IPS-20b (cell line): Measurements from ENCODE around the gene ZNF597.

Experiments used
- H3K27ac ChIP-seq: one replicate; pipeline ENCODE4 v1.5.1; 2013; ENCODE audit warnings: low read length
- H3K27me3 ChIP-seq: 2 replicates; pipeline ENCODE4 v1.6.1; 2013; ENCODE audit warnings: mild to moderate bottlenecking, low read length, inconsistent platforms; ENCODE audit not compliant: insufficient read depth
- H3K36me3 ChIP-seq: 2 replicates; pipeline ENCODE4 v1.6.1; 2013; ENCODE audit warnings: low read depth, mild to moderate bottlenecking, inconsistent platforms, low read length, moderate library complexity; ENCODE audit not compliant: insufficient read depth
- H3K4me1 ChIP-seq: 2 replicates; pipeline ENCODE4 v1.6.1; 2013; ENCODE audit warnings: mild to moderate bottlenecking, control low read depth, inconsistent platforms, low read length, moderate library complexity; ENCODE audit not compliant: insufficient read depth
- H3K4me3 ChIP-seq: 2 replicates; pipeline ENCODE4 v1.5.1; 2013; ENCODE audit warnings: mild to moderate bottlenecking, low read length, inconsistent platforms
- H3K9ac ChIP-seq: 2 replicates; pipeline ENCODE4 v1.6.1; 2013; ENCODE audit warnings: low read depth, mild to moderate bottlenecking, inconsistent platforms, low read length, moderate library complexity
- H3K9me3 ChIP-seq: 2 replicates; pipeline ENCODE4 v1.6.1; 2013; ENCODE audit warnings: mild to moderate bottlenecking, low read depth, low read length, inconsistent platforms; ENCODE audit not compliant: insufficient read depth

ZNF597 gene

GRCh38 chr16:3472878-3473595 lies 29.7 kb upstream of the ZNF597 start:
- no peak overlapping the region for H3K4me3 ChIP-seq
- H3K9ac ChIP-seq = no peak overlapping the region
- no peaks in the 10 kb centered on the region for H3K9me3 ChIP-seq
- H3K27me3 ChIP-seq = no peaks in the 10 kb centered on the region
- H3K4me1 ChIP-seq = no peaks in the 10 kb centered on the region
- H3K27ac ChIP-seq = no peak overlapping the region
- no peaks in the 10 kb centered on the region for H3K36me3 ChIP-seq

GRCh38 chr16:3471518-3472176 lies 28.3 kb upstream of the ZNF597 start:
- H3K4me3 ChIP-seq = no peak overlapping the region
- no peak overlapping the region for H3K9ac ChIP-seq
- no peak overlapping the region for H3K27ac ChIP-seq
- no peaks in the 10 kb centered on the region for H3K36me3 ChIP-seq
- no peaks in the 10 kb centered on the region for H3K9me3 ChIP-seq
- no peaks in the 10 kb centered on the region for H3K4me1 ChIP-seq
- no peaks in the 10 kb centered on the region for H3K27me3 ChIP-seq

GRCh38 chr16:3470723-3471122 lies 27.4 kb upstream of the ZNF597 start:
- H3K36me3 ChIP-seq = no peaks in the 10 kb centered on the region
- no peaks in the 10 kb centered on the region for H3K27me3 ChIP-seq
- no peaks in the 10 kb centered on the region for H3K9me3 ChIP-seq
- H3K4me1 ChIP-seq = no peaks in the 10 kb centered on the region
- H3K9ac ChIP-seq = no peak overlapping the region
- no peak overlapping the region for H3K27ac ChIP-seq
- no peak overlapping the region for H3K4me3 ChIP-seq

GRCh38 chr16:3469736-3470135 lies 26.4 kb upstream of the ZNF597 start:
- H3K4me3 ChIP-seq = no peak overlapping the region

GRCh38 chr16:3468501-3468900 lies 25.2 kb upstream of the ZNF597 start:
- H3K36me3 ChIP-seq = no peaks in the 10 kb centered on the region
- no peaks in the 10 kb centered on the region for H3K9me3 ChIP-seq
- no peak overlapping the region for H3K27ac ChIP-seq
- H3K4me1 ChIP-seq = peaks cover 6% of the 10 kb centered on the region; the same call in 1 of the 2 replicates
- H3K4me3 ChIP-seq = peak overlapping the region; percentile 36
- H3K27me3 ChIP-seq = no peaks in the 10 kb centered on the region
- no peak overlapping the region for H3K9ac ChIP-seq

More at GRCh38 chr16:3469736-3470135, 26.4 kb upstream of the ZNF597 start:
- no peak overlapping the region for H3K27ac ChIP-seq
- no peak overlapping the region for H3K9ac ChIP-seq
- no peaks in the 10 kb centered on the region for H3K36me3 ChIP-seq
- H3K9me3 ChIP-seq = no peaks in the 10 kb centered on the region
- peaks cover under 1% of the 10 kb centered on the region; the same call in 1 of the 2 replicates for H3K4me1 ChIP-seq
- H3K27me3 ChIP-seq = no peaks in the 10 kb centered on the region

GRCh38 chr16:3467921-3468320 lies 24.6 kb upstream of the ZNF597 start:
- no peaks in the 10 kb centered on the region for H3K9me3 ChIP-seq
- no peak overlapping the region for H3K9ac ChIP-seq
- no peaks in the 10 kb centered on the region for H3K36me3 ChIP-seq
- no peak overlapping the region for H3K27ac ChIP-seq
- H3K4me1 ChIP-seq = peaks cover 6% of the 10 kb centered on the region; the same call in 1 of the 2 replicates
- H3K4me3 ChIP-seq = peak overlapping the region; percentile 36
- H3K27me3 ChIP-seq = no peaks in the 10 kb centered on the region

- H3K9ac ChIP-seq = no peak overlapping the region
- H3K4me1 ChIP-seq = peaks cover 6% of the 10 kb centered on the region; the same call in 1 of the 2 replicates
Measured at GRCh38 chr16:3467182-3467581, 23.9 kb upstream of the ZNF597 start.

GRCh38 chr16:3465911-3466584 lies 22.7 kb upstream of the ZNF597 start:
- no peak overlapping the region for H3K27ac ChIP-seq
- peaks cover 6% of the 10 kb centered on the region; the same call in 1 of the 2 replicates for H3K4me1 ChIP-seq
- no peaks in the 10 kb centered on the region for H3K27me3 ChIP-seq
- no peak overlapping the region for H3K4me3 ChIP-seq
- no peaks in the 10 kb centered on the region for H3K36me3 ChIP-seq
- H3K9ac ChIP-seq = no peak overlapping the region
- H3K9me3 ChIP-seq = no peaks in the 10 kb centered on the region

More at GRCh38 chr16:3467182-3467581, 23.9 kb upstream of the ZNF597 start:
- Histone ChIP-seq H3K27me3 (no peaks in the 10 kb centered on the region), H3K36me3 (no peaks in the 10 kb centered on the region), H3K9me3 (no peaks in the 10 kb centered on the region), H3K27ac (no peak overlapping the region), H3K4me3 (no peak overlapping the region)

GRCh38 chr16:3465301-3465700 lies 22.0 kb upstream of the ZNF597 start:
- no peak overlapping the region for H3K27ac ChIP-seq
- no peak overlapping the region for H3K9ac ChIP-seq
- H3K27me3 ChIP-seq = no peaks in the 10 kb centered on the region
- no peaks in the 10 kb centered on the region for H3K36me3 ChIP-seq
- no peak overlapping the region for H3K4me3 ChIP-seq
- H3K4me1 ChIP-seq = peaks cover 9% of the 10 kb centered on the region; the same call in 1 of the 2 replicates
- H3K9me3 ChIP-seq = no peaks in the 10 kb centered on the region

- H3K27me3 ChIP-seq = no peaks in the 10 kb centered on the region
- no peak overlapping the region for H3K4me3 ChIP-seq
- no peaks in the 10 kb centered on the region for H3K9me3 ChIP-seq
- no peaks in the 10 kb centered on the region for H3K36me3 ChIP-seq
- H3K27ac ChIP-seq = no peak overlapping the region
- no peak overlapping the region for H3K9ac ChIP-seq
- peaks cover 22% of the 10 kb centered on the region for H3K4me1 ChIP-seq
Measured at GRCh38 chr16:3461151-3461550, 17.8 kb upstream of the ZNF597 start.

GRCh38 chr16:3460585-3460984 lies 17.3 kb upstream of the ZNF597 start:
- H3K27ac ChIP-seq = no peak overlapping the region
- H3K27me3 ChIP-seq = no peaks in the 10 kb centered on the region
- no peaks in the 10 kb centered on the region for H3K36me3 ChIP-seq
- no peaks in the 10 kb centered on the region for H3K9me3 ChIP-seq
- H3K4me3 ChIP-seq = no peak overlapping the region
- peaks cover 22% of the 10 kb centered on the region for H3K4me1 ChIP-seq
- H3K9ac ChIP-seq = no peak overlapping the region
